AG10803 (cell line): ENCODE measurements around the gene ALDH18A1.

Source experiments
- DNase-seq: peaks from one replicate; pipeline ENCODE4 v3.0.0; 2010; ENCODE audit warnings: low read depth
- H3K4me3 ChIP-seq: 2 replicates; pipeline ENCODE4 v1.5.1; 2011; ENCODE audit warnings: mild to moderate bottlenecking, low read length, control low read depth
- CTCF ChIP-seq: conservative IDR thresholded peaks from 2 replicates; pipeline ENCODE4 v1.5.1; 2011; ENCODE audit warnings: mild to moderate bottlenecking, low read length, control low read depth, inconsistent platforms

ALDH18A1 gene

DNA sequence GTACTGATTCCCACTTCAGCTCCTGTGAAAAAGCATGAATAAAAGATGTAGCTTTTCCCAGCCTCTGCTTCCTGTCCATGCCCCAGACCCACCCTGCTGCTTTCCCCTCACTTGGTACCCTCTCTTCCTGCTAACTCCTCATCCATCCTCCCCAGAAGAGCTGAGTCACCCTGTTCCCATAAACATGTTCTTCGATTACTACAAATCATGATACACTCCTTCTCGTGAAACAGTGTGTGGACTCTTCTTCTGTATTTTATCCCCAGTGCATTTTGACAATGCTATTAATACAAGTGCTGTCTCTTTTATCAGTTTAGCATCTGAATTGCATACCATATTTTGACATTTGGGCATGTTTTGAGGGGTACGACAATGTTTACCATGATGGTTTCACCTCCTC is 49.6 kb downstream of the ALDH18A1 start:
- no peak for TF ChIP-seq CTCF
- DNase-seq = no peak
- H3K4me3 ChIP-seq = no peak overlapping the region

- peak; percentile 25 for DNase-seq
- no peak for TF ChIP-seq CTCF
- no peak overlapping the region for H3K4me3 ChIP-seq
These were observed 51.3 kb downstream of the ALDH18A1 start for GRCh38 chr10:95605163-95605562.

DNA sequence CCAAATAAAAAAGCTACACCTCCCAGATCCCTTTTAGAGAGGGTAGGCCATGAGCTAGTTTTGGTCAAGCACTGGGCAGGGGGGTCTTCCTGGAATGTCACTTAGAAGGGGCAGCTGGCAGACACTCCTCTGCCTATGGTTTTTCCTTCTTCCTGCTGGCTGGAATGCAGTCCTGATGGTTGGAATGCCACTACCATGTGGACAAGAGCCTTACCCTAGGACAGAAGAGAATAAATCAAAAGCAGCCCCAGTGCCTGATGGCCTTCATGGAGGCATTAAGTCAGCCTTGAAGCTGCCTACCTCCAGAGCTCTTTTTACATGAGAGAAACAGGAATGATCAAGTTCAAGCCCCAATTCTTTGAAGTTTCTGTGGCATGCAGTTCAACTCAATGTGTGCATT is 51.9 kb downstream of the ALDH18A1 start:
- DNase-seq = peak; percentile 14
- H3K4me3 ChIP-seq = no peak overlapping the region
- 0 out of 2 replicates have a peak, but pooled peaks have one; percentile 8 for TF ChIP-seq CTCF

DNA sequence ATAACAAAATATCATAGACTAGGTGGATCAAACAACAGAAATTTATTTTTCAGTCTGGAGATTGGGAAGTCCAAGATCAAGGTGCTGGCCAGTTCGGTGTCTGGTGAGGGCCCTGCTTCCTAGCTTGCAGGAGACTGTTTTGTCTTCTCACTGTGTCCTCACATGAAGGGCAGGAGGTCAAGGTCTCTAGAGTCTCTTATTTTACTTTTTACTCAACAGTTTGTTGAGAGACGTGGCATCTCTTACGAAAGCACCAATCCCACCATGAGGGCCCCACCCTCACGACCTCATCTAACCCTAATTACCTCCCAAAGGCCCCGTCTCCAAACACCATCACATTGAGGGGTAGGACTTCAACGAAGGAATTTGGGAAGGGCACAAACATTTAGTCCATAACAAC is 54.1 kb downstream of the ALDH18A1 start:
- DNase-seq = no peak
- TF ChIP-seq CTCF = no peak
- H3K4me3 ChIP-seq = no peak overlapping the region

GRCh38 chr10:95601116-95601719 is 55.3 kb downstream of the ALDH18A1 start:
- peak; percentile 83 for DNase-seq
- H3K4me3 ChIP-seq = no peak overlapping the region
- TF ChIP-seq CTCF = peak; percentile 99

DNA sequence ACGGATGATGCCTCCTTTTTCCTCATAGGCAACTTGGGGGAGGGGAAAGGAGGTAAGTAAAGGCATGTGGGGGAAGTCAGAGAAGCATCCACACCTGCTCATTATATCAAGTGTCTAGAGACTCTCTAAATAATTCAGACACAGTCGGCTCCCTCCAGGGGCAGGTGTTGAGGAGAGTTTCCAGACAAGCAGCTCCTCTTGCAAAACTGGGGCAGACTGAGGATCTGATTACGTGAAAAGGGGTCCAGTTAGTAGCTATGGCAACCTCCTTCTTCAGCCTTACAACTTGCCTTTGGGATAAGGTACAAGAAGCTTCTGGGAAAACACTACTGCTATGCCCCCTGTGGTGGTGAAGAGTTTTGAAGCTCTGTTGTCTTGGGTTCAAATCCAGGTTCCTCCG is 56.4 kb downstream of the ALDH18A1 start:
- H3K4me3 ChIP-seq = no peak overlapping the region
- no peak for TF ChIP-seq CTCF
- DNase-seq = no peak

DNA sequence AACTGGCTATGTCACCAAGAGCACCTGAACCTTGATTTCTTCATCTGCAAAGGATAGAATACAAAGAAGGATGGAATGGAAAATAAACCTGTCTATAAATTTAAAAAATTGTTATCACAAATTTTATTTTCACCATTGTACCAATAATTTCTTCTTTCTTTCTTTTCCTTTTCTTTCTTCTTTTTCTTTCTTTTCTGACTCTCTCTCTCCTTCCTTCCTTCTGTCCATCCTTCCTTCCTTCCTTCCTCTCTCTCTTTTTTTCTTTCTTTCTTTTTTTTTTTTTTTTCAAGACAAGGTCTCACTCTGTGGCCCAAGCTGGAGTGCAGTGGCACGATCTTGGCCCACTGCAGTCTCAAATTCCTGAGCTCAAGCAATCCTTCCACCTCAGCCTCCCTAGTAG is 58.7 kb downstream of the ALDH18A1 start:
- DNase-seq = no peak
- H3K4me3 ChIP-seq = no peak overlapping the region
- no peak for TF ChIP-seq CTCF
